ENCODE data around the gene RPL27.

GRCh38 chr17:43014649-43015542 lies 16.7 kb downstream of the RPL27 start:
- TF ChIP-seq POLR2A (IDR thresholded peaks at IDR 0.05; ENCODE audit: low read depth, low read length) (no peak), EZH2 (IDR thresholded peaks at IDR 0.05; ENCODE audit: borderline replicate concordance, low read depth, low read length, severe bottlenecking) (no peak)

All from endothelial cell of umbilical vein (primary cell).